Measurements from ENCODE around the gene TLNRD1. TPM values are rescaled to one million over a fixed set of nuclear protein-coding genes. Genes with fewer than 3 reads are reported as not detected.

TLNRD1 gene
- total RNA-seq, 6 donors from 2014 or later, result 23.0 to 55.7 (median 36.0) TPM

GRCh38 chr15:81050805-81051204 lies 50.1 kb downstream of the TLNRD1 start:
- H3K27ac ChIP-seq, result no peak overlapping the region
- TF ChIP-seq CTCF (IDR thresholded peaks at IDR 0.05) (no peak), POLR2AphosphoS5 (IDR thresholded peaks at IDR 0.05) (no peak), POLR2A (IDR thresholded peaks at IDR 0.05) (no peak), EP300 (IDR thresholded peaks at IDR 0.05) (no peak)
- DNase-seq, result no peak
- H3K9me3 ChIP-seq, result no peaks in the 10 kb centered on the region
- H3K36me3 ChIP-seq, result no peaks in the 10 kb centered on the region
- H3K4me3 ChIP-seq, result no peak overlapping the region
- H3K27me3 ChIP-seq, result no peaks in the 10 kb centered on the region
- H3K4me1 ChIP-seq, result no peaks in the 10 kb centered on the region
- 61 to 65% methylated on average over 4 of the region's 4 CpGs for WGBS, 2 donors
- no peak for ATAC-seq (ENCODE audit: low FRiP score in 2 of 2)

GRCh38 chr15:81052046-81052445 lies 51.3 kb downstream of the TLNRD1 start:
- DNase-seq (no peak), ATAC-seq (ENCODE audit: low FRiP score in 2 of 2) (no peak)
- H3K27me3 ChIP-seq, result no peaks in the 10 kb centered on the region
- H3K36me3 ChIP-seq, result no peaks in the 10 kb centered on the region
- H3K4me3 ChIP-seq, result no peak overlapping the region
- H3K27ac ChIP-seq, result no peak overlapping the region
- 72 to 73% methylated on average over 2 of the region's 2 CpGs for WGBS, 2 donors
- H3K9me3 ChIP-seq, result no peaks in the 10 kb centered on the region
- no peak for TF ChIP-seq EP300 (IDR thresholded peaks at IDR 0.05)
- TF ChIP-seq POLR2A (IDR thresholded peaks at IDR 0.05), result no peak
- no peaks in the 10 kb centered on the region for H3K4me1 ChIP-seq

GRCh38 chr15:81053621-81054020 lies 52.9 kb downstream of the TLNRD1 start:
- Histone ChIP-seq H3K4me3 (no peak overlapping the region), H3K9me3 (no peaks in the 10 kb centered on the region), H3K27ac (no peak overlapping the region), H3K4me1 (no peaks in the 10 kb centered on the region), H3K27me3 (no peaks in the 10 kb centered on the region), H3K36me3 (no peaks in the 10 kb centered on the region)
- TF ChIP-seq EP300 (IDR thresholded peaks at IDR 0.05) (no peak), POLR2A (IDR thresholded peaks at IDR 0.05) (no peak), POLR2AphosphoS5 (IDR thresholded peaks at IDR 0.05) (no peak), CTCF (IDR thresholded peaks at IDR 0.05) (no peak)
- no peak for ATAC-seq (ENCODE audit: low FRiP score in 2 of 2)
- DNase-seq, result no peak

GRCh38 chr15:81054236-81054635 lies 53.5 kb downstream of the TLNRD1 start:
- Histone ChIP-seq H3K27ac (no peak overlapping the region), H3K36me3 (no peaks in the 10 kb centered on the region), H3K4me3 (no peak overlapping the region), H3K27me3 (no peaks in the 10 kb centered on the region), H3K4me1 (no peaks in the 10 kb centered on the region), H3K9me3 (no peaks in the 10 kb centered on the region)
- DNase-seq, result no peak
- 90 to 91% methylated on average over 2 of the region's 2 CpGs for WGBS, 2 donors
- no peak for ATAC-seq (ENCODE audit: low FRiP score in 2 of 2)
- TF ChIP-seq POLR2AphosphoS5 (IDR thresholded peaks at IDR 0.05) (no peak), CTCF (IDR thresholded peaks at IDR 0.05) (no peak), EP300 (IDR thresholded peaks at IDR 0.05) (no peak), POLR2A (IDR thresholded peaks at IDR 0.05) (no peak)

Small RNA genes lying within 50 kb of the gene (small RNA-seq; reads per million reads assigned to genes)
- 0 reads per million in 4 donors for gene MIR4514

Other genes with a start within 250 kb of the TLNRD1 start
- 10 to 100 TPM in 1 of 6 donors, 1 to 10 TPM in 4, under 1 TPM in 1; 0.59 to 38.8 (median 5.7) TPM for gene CEMIP, start 221.6 kb upstream of the TLNRD1 start, total RNA-seq
- 10 to 100 TPM; 18.2 to 35.6 (median 23.5) TPM for gene MESD, start 11.1 kb upstream of the TLNRD1 start, total RNA-seq
- gene CFAP161, start 133.3 kb downstream of the TLNRD1 start, total RNA-seq, result 1 to 10 TPM; 1.2 to 9.0 (median 2.6) TPM
- 100 to 1,000 TPM in 1 of 6 donors, 10 to 100 TPM in 5; 18.9 to 102 (median 31.8) TPM for gene IL16, start 196.0 kb downstream of the TLNRD1 start, total RNA-seq

All from upper lobe of left lung (tissue), 6 donors.